ENCODE data around the gene PLGRKT.
"Not testable (repeated sequence)": the region's sequence is repeated elsewhere in the genome, so short reads cannot be mapped to it uniquely, and the experiment has no call there.

PLGRKT gene

DNA sequence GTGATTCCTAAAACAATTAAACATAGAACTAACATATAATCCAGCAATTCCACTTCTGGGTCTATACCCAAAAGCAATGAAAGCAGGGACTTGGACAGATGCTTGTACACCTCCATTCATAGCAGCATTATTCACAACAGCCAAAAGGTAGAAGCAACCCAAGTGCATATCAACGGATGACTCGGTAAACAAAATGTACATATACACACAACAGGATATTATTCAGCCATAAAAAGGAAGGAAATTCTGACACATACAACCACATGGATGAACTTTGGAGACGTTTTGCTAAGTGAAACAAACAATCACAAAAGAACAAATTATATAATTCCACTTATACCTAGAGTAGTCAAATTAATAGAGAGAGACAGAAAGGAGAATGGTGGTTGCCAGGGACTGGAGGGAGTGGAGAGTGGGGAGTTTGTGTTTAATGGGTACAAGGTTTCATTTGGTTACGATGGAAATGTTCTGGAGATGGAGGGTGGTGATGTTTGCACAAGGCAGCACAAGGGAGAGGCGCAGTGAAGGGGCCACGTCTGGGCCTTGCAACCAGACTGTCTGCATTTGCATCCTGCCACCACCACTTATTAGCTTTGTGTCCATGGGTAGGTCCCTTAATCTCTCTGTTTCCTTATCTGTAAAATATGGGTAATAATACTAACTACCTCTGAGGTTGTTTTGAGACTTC lies 61.8 kb downstream of the PLGRKT start:
- no peak for DNase-seq (ENCODE audit: low read depth)

DNA sequence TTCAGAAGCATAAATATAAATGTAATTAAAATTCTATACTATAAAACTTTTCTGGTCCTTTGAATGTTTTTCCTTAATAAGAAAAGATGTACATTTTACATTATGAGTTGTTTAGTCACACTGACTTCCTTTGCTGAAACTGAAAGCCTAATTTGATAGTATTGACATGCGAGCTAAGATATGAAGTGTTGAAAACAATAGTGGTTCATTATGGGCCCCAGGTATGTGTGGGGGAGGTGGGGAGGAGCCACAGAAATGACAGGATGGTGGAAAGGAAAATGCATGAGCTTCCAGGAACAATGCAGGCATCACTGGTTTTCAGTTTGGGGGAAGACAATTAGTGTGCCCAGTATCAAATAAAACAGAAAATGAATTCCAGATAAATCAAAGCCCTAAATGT lies 62.6 kb downstream of the PLGRKT start:
- DNase-seq (ENCODE audit: low read depth) = no peak

DNA sequence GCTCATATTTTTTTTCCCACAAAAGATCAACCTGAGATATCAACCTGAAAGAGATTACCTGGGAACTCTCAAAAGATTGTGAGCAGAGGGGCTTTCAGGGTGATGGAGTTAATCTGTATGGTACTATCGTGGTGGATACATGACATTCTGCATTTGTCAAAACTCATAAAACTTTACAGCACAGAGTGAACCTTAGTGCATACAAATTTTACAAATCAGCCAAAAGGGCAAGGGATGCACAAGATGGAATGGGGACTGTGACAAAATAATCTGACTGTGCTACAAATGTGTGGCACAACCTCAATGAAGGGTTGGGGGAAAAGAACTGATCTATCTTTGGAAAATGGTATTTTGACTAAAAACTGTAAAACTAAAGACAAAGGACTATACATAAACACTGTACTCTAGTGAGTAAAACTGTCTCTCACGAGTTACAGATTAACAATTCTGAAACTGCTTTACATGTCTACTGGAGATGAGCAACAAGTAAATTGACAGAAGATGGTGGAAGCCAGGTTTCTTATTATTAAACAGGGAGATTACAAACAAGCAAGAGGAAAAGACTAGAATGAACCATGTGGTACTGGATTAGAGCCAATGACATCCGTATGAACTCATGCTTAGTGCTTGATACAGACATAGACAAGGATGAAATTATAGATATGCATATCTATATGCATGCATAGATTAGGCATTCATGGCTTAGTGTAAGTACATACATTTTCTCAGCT lies 73.3 kb downstream of the PLGRKT start:
- DNase-seq (ENCODE audit: low read depth) = no peak

DNA sequence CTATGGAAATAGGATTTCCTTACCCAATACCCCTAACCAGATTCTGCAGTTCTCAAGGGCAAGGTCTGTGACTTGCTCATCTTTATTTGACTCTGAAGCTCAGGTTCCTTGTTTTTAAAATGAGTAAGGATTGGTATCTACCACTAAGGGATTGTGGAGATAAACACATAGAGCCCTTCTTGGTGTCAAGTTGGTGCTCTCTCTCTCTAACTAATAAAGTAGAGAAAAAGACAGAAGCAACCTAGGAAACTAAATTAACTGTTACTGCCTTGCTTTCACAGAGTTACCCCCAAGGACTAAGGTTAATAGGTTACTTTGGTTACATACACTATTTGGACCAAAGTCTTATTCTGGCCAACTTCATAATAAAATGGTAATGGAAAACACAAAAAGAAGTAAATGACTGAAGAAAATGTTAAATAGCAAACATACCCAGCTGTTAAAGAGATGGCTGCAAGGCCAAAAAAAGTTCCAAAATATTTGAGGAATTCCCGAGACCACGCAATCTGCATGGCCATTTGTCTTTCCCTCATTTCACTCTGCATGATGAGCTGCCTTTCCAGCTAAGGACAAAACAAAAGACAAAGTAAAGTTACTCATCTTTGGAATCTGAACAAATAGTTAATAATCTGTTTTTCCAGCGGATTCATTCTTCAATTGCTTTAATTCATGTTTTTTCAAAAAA lies 76.3 kb downstream of the PLGRKT start:
- DNase-seq (ENCODE audit: low read depth) = no peak

DNA sequence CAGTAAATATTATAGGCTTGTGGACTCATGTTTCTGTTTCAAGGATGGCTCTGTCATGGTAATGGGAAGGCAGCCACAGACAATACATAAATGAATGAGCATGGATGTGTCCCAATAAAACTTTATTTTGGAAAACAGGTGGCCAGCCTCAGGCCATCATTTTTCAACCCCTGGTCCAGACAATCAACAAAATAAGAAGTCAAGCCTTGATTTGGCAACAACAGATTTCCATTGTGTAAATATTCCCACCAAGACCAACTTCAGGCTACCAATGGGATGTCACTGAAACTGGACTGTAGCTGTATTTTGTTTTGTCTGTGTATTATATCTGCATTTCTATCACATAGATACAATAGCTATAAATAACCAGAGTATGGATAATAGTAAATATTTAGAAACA lies 77.4 kb downstream of the PLGRKT start:
- DNase-seq (ENCODE audit: low read depth) = no peak

DNA sequence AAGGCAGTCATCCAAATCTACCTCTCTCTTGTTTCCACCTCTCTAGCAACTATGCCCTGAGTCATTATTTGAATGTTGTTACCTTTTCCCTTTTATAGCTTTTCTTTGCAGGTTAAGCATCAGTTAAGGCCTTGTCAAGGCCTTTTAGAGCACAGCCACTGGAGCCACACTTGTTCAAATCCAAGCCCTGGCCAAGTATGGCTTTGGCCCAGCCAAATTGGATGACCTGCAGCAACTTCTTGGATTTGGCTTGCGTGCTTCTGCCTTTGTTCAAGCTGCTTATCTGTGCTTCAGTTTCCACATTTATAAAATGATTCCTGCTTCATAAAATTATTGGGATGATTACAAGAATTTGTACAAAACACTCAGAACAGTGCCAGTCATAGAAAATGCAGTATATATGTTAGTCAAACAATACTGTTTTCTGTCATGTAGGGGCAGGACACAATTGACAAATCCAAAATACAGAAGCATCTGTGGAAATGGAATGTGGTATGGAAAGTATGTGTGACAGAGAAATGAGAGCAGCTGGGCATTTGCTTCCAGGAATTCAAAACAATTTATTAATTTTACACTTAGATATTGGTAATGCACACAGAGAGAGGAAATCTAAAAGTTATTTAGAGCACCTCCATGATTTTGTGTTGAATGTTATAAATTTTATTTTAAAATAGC lies 80.2 kb downstream of the PLGRKT start:
- DNase-seq (ENCODE audit: low read depth) = no peak

DNA sequence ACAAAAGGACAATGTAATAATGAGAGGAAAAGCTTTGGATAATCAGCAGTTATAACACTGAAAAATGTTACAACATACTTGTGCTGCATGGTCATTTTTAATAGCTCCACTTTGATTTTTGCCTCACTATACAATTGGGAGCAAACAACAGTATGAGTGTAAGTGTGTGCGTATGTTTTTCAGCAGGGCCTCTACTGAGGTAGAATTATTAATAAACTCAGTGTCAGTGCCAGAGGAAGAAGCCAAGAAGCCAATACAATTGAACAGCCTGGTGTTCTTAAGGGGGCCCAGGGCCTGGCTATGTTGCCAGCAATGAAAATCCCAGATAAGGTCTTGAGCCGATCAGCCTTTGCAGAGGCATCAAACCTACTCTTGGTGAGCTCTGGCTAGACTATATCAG lies 81.9 kb downstream of the PLGRKT start:
- no peak for DNase-seq (ENCODE audit: low read depth)

DNA sequence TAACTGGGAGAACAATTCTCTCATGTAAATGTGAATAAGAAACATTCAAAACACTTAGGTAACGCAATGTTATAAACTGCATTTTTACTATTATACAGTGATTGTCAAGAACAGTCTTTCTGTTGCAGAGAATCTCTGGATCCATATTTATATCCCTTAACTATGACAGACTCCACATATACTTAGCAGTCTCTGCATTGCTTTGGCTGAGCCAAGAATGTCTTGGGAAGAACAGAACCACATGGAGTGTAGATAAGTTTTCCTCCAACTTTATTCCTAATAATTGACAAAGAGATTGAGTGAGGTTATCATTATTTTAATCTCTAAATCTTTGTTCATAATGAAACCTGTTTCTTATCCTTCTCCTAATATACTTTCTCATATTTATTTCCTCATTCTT lies 82.5 kb downstream of the PLGRKT start:
- DNase-seq (ENCODE audit: low read depth) = no peak

DNA sequence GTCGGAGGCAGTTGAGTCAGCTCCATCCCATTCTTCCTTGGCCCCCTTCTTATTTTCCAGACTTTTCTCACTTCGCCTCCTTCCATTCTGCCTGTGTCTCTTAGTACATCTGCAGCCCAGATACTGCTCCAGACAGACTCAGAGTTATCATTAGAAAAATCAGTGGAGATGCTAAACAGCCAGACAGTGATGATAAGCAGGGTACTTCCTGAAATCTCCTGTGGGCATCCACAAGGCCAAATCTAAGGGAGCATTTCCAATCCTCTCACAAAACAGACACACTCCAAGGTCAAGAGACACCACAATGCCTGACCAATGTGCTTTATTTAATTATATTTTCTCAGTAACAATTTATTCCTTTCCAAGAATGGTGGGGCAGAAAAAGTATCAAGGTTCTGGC lies 83.5 kb downstream of the PLGRKT start:
- no peak for DNase-seq (ENCODE audit: low read depth)

DNA sequence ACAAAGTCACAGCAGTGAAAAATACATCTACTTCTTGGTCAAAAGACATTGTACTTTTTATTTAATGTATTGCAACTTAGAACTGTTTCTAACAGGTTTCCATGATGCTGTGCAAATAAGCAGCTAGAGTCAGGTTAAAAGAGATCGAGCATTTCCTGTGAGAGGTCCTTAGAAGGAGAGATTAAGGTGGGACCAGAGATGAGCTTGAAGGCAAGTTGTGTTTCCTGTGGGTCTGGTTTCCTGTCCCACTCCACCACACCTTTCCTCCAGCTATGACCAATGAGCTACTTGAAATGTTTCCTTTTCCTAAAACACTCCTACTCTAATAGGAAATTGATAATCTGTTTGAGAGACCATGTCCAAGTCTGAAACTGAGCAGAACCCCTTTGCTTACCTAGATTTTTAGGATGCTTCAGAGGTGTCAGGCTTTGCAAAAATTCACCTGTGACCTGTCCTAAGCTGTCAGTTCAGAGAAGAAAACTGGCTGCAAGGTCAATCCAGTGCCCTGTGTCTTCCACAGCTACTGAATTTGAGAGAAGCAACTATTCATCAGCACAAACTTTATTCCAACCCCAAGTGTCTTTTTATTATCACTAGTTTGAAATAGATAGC lies 85.0 kb downstream of the PLGRKT start:
- no peak for DNase-seq (ENCODE audit: low read depth)

DNA sequence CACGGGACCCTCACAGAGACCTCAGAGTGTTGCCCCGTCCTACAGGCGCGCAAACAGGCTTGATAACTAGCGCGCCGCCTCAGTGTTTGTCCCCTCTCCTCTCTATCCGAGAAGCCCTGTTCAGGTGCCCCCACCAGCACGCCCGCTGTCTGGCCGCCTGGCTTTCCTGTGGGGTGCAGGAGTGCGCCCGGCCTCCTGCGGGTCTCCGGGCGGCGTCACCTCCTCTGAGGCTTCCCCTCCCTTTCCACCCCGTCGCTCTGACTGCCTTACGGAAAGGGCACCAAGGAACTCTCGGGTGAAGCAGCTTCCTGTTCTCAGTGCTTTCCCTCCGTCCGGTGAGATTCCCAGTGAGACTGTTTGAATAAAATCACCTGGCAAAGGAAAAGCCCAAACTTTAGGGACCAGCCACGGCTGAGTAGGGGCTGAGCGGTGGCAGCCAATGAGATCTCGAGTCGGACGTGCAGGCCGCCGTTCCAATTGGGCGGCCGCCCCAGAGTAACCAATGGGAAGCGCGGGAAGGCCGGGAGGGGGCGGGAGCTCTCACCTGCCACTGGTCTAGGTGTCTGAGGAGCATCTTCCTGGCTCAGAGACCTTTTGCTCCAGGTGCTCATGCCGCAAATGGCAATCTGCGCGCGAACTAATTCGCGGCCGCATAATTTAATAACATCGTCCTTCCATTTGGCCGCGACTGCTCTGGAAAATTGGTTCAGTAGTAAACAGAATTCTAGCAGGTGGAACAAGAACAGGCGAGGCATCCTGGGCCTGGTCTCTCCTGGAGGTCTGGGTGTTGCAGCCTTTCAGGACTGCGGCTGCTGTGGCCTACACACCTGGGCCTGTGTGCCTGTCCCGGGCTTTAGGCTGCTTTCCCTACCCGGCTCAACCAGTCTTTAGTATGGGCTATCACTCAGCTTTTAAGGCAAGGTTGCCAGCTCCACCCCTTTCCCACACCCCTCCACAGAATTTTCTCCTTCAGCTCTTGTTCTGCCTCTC lies 98.4 kb downstream of the PLGRKT start, which contains the start of gene RLN1:
Gene RLN1 (minus strand): TSS at position 885 of the 990 bp plus-strand sequence. CDS start 130 bp downstream, at position 755.
- DNase-seq (ENCODE audit: low read depth) = not testable (repeated sequence)

DNA sequence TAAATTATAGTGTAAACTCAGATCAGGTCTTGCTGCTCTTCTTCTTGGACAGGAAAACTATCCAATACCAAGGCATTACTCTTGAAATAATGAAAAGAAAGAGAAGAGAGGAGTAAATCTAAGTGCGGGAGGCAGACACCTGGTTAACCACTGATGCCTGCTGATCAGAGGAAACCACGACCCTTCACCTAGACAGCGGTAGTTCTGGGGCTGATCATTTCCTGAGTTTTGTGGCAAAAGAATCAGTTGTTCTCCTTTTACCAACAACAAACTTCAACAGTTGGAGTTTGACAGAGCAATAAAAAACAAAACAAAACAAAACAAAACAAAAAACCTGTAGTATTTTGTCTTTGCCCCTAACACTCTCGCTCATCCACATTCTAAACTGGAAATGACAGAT lies 101.0 kb downstream of the PLGRKT start:
- no peak for DNase-seq (ENCODE audit: low read depth)

DNA sequence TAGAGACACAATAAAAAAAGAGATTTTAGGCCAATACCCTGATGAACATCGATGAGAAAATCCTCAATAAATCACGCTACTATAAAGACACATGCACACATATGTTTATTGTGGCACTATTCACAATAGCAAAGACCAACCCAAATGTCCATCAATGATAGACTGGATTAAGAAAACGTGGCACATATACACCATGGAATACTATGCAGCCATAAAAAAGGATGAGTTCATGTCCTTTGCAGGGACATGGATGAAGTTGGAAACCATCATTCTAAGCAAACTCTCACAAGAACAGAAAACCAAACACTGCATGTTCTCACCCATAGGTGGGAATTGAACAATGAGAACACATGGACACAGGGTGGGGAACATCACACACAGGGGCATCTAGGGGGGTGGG lies 106.4 kb downstream of the PLGRKT start:
- not testable (repeated sequence) for DNase-seq (ENCODE audit: low read depth)

DNA sequence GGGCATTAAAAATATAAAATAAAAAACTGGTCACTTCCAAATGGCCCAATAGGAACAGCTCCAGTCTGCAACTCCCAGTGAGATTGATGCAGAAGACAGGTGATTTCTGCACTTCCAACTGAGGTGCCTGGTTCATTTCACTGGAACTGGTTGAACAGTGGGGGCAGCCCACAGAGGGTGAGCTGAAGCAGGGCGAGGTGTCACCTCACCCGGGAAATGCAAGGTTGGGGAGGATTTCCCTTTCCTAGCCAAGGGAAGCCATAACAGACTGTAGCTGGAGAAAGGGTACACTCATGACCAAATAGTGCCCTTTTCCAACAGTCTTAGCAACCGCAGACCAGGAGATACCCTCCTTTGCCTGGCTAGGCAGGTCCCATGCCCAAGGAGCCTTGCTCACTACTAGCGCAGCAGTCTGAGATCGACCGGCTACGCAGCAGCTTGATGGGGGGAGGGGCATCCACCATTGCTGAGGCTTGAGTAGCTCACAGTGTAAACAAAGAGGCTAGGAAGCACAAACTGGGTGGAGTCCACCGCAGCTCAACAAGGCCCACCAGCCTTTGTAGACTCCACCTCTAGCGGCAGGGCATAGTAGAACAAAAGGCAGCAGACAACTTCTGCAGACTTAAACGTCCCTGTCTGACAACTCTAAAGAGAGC lies 110.7 kb downstream of the PLGRKT start:
- no peak for DNase-seq (ENCODE audit: low read depth)

DNA sequence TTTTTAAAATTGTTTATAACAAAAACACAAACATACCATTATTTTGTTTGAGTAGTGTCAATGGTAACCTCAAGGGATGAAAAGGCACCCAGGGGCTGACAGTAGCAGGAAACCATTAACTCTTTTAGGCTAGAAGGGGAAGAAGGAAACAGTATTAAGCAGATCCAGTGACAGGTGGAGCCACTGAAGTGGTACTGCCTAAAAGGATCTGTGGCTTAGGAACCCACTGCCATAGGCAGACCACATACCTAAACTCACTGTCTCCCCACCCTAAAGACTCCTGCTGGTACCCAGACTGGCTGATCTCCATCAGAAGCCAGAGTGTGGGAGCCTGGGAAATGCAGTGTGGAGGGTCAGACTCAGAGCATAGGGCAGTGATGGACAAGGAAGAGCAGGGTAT lies 111.5 kb downstream of the PLGRKT start:
- no peak for DNase-seq (ENCODE audit: low read depth)

DNA sequence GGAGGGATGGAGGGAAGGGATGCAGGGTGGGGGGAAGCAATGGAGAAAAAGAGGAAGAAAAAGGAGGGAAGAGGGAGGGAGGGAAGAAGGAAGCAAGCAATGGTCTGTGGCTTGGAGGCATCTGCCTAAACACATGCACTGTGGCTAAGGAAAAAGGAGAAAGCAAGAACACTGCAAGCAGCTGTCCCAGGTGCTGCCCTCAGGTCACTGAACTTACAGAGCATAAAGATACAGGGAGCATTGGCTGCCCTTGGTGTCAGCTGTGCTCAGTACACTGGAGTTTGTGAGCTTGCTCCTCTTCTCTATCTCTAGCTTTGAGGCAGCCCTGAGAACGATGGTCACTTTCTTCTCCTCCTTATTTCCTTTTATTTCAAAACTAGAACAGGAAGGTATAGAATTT lies 116.1 kb downstream of the PLGRKT start:
- DNase-seq (ENCODE audit: low read depth) = not testable (repeated sequence)

DNA sequence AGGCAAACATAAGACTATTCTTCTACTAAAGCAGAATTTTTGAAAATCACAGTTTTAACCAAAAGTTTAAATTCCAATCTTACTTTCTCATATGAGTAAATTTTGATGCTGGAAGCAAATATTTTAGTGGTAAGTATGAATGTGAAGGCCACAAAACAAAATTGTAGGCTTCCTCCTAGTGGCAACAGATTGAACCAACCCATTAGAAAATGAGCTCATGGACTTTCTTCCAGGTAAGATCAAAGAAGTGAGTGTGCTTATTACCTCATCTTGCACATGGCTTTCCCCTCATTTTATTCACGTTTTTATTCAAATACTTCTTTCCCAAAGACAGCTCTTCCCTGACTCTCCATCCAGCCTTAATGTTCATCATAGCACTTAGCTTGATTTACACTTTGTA lies 116.7 kb downstream of the PLGRKT start:
- no peak for DNase-seq (ENCODE audit: low read depth)

DNA sequence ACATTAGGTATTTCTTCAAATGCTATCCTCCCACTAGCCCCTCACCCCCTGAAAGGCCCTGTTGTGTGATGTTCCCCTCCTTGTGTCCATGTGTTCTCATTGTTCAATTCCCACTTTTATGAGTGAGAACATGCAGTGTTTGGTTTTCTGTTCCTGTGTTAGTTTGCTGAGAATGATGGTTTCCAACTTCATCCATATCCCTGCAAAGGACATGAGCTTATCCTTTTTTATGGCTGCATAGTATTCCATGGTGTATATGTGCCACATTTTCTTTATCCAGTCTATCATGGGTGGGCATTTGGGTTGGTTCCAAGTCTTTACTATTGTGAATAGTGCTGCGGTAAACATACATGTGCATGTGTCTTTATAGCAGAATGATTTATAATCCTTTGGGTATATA lies 121.3 kb downstream of the PLGRKT start:
- DNase-seq (ENCODE audit: low read depth) = not testable (repeated sequence)

DNA sequence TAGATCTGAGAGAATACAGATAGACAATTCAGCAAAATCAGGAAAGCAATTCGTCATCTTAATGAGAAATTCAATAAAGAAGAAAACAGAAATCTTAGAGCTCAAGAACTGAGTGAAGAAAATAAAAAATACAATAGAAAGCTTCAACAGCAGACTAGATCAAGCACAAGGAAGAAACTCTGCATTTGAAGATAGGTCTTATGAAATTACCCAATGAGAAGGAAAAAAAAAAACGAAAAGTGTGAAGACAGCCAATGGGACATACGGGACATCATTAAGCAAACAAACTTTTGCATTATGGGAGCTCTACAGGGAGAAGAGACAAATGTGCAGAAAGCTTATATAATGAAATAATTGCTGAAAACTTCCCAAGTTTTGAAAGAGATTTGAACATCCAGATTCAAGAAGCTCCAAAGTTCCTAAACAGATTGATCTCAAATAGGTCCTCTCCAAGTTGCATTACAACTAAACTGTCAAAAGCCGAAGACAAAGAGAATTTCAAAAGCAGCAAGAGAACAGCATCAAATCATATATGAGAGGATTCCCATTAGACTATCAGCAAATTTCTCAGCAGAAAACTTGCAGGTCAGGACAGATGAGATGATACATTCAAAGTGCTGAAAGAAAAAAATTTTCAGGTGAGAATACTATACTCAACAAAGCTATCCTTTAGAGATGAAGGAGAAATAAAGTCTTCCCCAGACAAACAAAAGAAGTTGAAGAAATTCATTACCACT lies 122.4 kb downstream of the PLGRKT start:
- no peak for DNase-seq (ENCODE audit: low read depth)

DNA sequence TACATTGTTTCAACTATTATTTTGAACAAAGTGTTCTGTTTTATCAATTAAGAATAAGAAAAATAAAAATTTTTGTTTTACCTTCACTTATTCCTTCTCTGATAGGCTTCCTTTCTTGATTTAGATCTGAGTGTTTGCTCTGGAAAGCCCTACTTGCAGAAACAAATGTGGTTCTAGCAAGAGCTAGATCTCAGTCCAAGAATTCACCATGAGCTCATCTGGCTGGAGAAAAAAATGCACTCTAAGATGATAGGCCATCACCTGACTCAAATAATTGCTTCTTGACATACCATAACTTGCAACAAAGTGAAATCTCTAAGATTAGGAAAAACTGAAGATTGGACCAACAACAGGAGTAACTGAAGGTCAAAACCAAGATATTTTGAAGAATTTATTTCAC lies 126.9 kb downstream of the PLGRKT start:
- no peak for DNase-seq (ENCODE audit: low read depth)

Measured in non-pigmented ciliary epithelial cell (primary cell).